Activated CD8-positive, alpha-beta T cell treated with anti-CD3 and anti-CD28 coated beads for 36 hours (primary cell): ENCODE measurements around the gene AHRR. TPM values are rescaled to one million over a fixed set of nuclear protein-coding genes. Genes with fewer than 3 reads are reported as not detected.

Experiments used
- ATAC-seq: fragments of 200-7000 bp; cut with Tn5 transposase; one replicate; pipeline ENCODE4 v1.10.0; 2021; ENCODE audit warnings: mild to moderate bottlenecking, moderate library complexity
- CTCF ChIA-PET: fragments of 350-600 bp; sonication (Branson Sonifier 250); formaldehyde crosslinking; loops from one replicate; lab custom pipeline; 2021; ENCODE audit warnings: antibody characterized with exemption; lab: Charles Lee
- POLR2A ChIA-PET: fragments of 350-600 bp; sonication (Branson Sonifier 250); formaldehyde crosslinking; loops from one replicate; lab custom pipeline; 2021; ENCODE audit warnings: antibody characterized with exemption; lab: Charles Lee
- DNase-seq: peaks from one replicate; pipeline ENCODE4 v3.0.0-alpha.2; 2020
- H3K27ac Mint-ChIP-seq: one replicate; pipeline ENCODE4 v1.8.0; 2021; ENCODE audit warnings: mild to moderate bottlenecking, mixed read lengths
- H3K27me3 Mint-ChIP-seq: one replicate; pipeline ENCODE4 v1.8.0; 2021; ENCODE audit warnings: mixed read lengths
- H3K36me3 Mint-ChIP-seq: one replicate; pipeline ENCODE4 v1.8.0; 2021; ENCODE audit warnings: low read depth, mixed read lengths
- H3K4me1 Mint-ChIP-seq: one replicate; pipeline ENCODE4 v1.8.0; 2021; ENCODE audit warnings: low read depth, mixed read lengths
- H3K4me3 Mint-ChIP-seq: one replicate; pipeline ENCODE4 v1.8.0; 2021; ENCODE audit warnings: mild to moderate bottlenecking, moderate library complexity, mixed read lengths
- H3K9me3 Mint-ChIP-seq: one replicate; pipeline ENCODE4 v1.8.0; 2021; ENCODE audit warnings: mixed read lengths
- intact Hi-C: fragments of 100-400 bp; cut with micrococcal nuclease; formaldehyde crosslinking; loops from one replicate; pipeline ENCODE4 v1.10.0; 2022
- total RNA-seq, 2 experiments: library from RNA; stranded (reverse); gene quantifications; one replicate each; pipeline ENCODE4 v1.2.3, GENCODE V29; 2021
- TF ChIP-seq, protein P1 (sequence below): fragments of 200-600 bp; IDR thresholded peaks from one replicate; pipeline ENCODE4 v1.8.0; 2022; ENCODE audit warnings: antibody characterized with exemption, mild to moderate bottlenecking

AHRR gene
- total RNA-seq, 2 experiments from 2014 or later, result 26.3 to 27.9 TPM

GRCh38 chr5:371811-372555, 50.5 kb downstream of the AHRR start:
- DNase-seq (no peak), ATAC-seq (peak; percentile 10)
- Mint-ChIP-seq H3K9me3 (no peaks in the 10 kb centered on the region), H3K27me3 (no peaks in the 10 kb centered on the region), H3K36me3 (peaks cover 48% of the 10 kb centered on the region), H3K4me1 (peaks cover 69% of the 10 kb centered on the region), H3K27ac (peak overlapping the region; percentile 82), H3K4me3 (peak overlapping the region; percentile 45)
- TF ChIP-seq, protein P1, sequence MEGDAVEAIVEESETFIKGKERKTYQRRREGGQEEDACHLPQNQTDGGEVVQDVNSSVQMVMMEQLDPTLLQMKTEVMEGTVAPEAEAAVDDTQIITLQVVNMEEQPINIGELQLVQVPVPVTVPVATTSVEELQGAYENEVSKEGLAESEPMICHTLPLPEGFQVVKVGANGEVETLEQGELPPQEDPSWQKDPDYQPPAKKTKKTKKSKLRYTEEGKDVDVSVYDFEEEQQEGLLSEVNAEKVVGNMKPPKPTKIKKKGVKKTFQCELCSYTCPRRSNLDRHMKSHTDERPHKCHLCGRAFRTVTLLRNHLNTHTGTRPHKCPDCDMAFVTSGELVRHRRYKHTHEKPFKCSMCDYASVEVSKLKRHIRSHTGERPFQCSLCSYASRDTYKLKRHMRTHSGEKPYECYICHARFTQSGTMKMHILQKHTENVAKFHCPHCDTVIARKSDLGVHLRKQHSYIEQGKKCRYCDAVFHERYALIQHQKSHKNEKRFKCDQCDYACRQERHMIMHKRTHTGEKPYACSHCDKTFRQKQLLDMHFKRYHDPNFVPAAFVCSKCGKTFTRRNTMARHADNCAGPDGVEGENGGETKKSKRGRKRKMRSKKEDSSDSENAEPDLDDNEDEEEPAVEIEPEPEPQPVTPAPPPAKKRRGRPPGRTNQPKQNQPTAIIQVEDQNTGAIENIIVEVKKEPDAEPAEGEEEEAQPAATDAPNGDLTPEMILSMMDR, result no peak
- intact Hi-C loops, result no loop called here
- POLR2A ChIA-PET, result interaction anchor here (0.6 to 4.9 kb wide), 10 partner anchors 8 to 153 kb away, joined by 3 to 37 read pairs (median 4); no protein-coding TSS in a partner anchor
- CTCF ChIA-PET, result interaction anchor here (0.5 to 1.5 kb wide), 2 partner anchors 11 to 26 kb away, joined by 3 read pairs; no protein-coding TSS in a partner anchor

DNA sequence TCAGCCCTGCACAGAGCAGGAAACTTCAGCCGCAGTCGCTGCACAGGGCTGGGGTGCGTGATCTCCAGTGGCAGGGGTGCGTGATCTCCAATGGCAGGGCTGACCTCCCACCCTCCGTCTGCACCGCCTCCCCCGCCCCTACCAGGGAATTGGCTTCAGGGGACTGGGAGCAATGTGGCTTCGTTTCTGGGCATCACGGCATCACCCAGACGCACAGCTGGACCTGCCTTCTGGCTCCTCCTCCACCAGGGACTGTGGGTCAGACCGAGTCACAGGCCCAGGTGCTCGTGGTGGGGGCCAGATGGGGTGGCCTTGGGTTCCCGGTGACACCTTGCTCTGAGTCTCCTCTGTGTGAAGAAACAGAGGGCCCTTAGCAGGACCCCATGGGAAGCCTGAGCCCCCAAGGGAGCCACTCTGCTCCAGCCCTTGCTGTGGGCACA, 51.1 kb downstream of the AHRR start:
- DNase-seq (no peak), ATAC-seq (no peak)
- H3K36me3 Mint-ChIP-seq, result peaks cover 48% of the 10 kb centered on the region
- ChIA-PET POLR2A (interaction anchor here (0.6 to 4.9 kb wide), 11 partner anchors 7 to 154 kb away, joined by 3 to 37 read pairs (median 3); no protein-coding TSS in a partner anchor), CTCF (interaction anchor here (0.7 to 1.5 kb wide), 2 partner anchors 9 to 11 kb away, joined by 3 read pairs; no protein-coding TSS in a partner anchor)
- peaks cover 75% of the 10 kb centered on the region for H3K4me1 Mint-ChIP-seq
- peak overlapping the region; percentile 45 for H3K4me3 Mint-ChIP-seq
- TF ChIP-seq, protein P1, result no peak
- no peaks in the 10 kb centered on the region for H3K27me3 Mint-ChIP-seq
- no peaks in the 10 kb centered on the region for H3K9me3 Mint-ChIP-seq
- intact Hi-C loops, result no loop called here
- H3K27ac Mint-ChIP-seq, result peak overlapping the region; percentile 82

GRCh38 chr5:372996-373709, 51.6 kb downstream of the AHRR start:
- ChIA-PET CTCF (interaction anchor here (0.7 to 1.5 kb wide), 2 partner anchors 9 to 10 kb away, joined by 3 read pairs; no protein-coding TSS in a partner anchor), POLR2A (interaction anchor here (0.6 to 4.9 kb wide), 13 partner anchors 7 to 171 kb away, joined by 3 to 37 read pairs (median 4); partner anchors contain the start of gene AHRR)
- peak overlapping the region; percentile 45 for H3K4me3 Mint-ChIP-seq
- H3K27ac Mint-ChIP-seq, result peak overlapping the region; percentile 87
- no peaks in the 10 kb centered on the region for H3K27me3 Mint-ChIP-seq
- peaks cover 50% of the 10 kb centered on the region for H3K36me3 Mint-ChIP-seq
- TF ChIP-seq, protein P1, result no peak
- peaks cover 80% of the 10 kb centered on the region for H3K4me1 Mint-ChIP-seq
- peak; percentile 7 for ATAC-seq
- DNase-seq, result peak; percentile 50
- intact Hi-C loops, result no loop called here
- H3K9me3 Mint-ChIP-seq, result no peaks in the 10 kb centered on the region

DNA sequence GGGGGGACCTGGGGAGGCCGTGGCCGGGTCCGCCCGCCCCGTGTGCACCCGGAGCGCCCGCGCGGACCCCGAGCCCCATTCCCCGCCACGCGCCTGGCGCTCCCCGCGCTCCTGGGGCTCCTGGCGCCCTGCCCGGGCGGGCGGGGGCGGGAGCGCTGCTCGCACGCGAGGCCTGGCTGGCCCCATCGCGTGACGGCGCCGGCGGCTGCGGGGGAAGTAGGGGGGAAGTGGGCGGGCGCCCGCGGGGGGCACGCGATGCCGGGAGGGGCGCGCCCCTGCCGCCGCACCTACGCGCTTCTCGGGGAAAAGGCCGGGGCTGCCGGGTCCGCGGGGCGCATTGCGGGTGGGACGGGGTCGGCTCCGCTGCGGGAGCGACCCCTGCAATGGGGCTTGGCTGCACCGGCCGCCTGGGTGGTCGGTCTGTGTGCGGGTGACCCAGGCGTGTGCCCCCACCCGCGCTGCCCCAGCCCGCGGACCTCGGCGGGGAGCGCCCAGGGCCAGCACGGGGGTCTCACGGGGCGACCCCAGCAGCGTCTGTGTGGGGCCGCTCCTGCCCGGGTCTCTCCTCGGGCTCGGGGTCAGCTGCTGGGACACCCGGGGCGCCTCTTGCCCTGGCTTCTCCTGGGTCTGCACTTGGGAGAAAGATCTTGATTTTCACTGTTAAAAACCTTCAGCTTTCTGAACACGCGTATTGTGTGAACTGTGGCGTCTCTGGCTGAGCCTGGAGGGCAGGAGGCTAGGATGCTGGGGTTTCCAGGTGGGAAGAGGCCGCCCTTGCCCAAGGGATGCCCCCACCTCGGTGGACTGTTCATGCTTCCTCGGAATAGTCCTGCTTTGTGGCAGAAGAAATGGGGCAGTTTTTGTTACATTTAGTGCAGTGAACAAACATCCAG, 52.4 kb downstream of the AHRR start:
- DNase-seq (peak; percentile 80), ATAC-seq (peak; percentile 32)
- ChIA-PET CTCF (interaction anchor here (0.9 to 1.5 kb wide), 3 partner anchors 9 to 72 kb away, joined by 3 read pairs; no protein-coding TSS in a partner anchor), POLR2A (interaction anchor here (0.6 to 4.9 kb wide), 11 partner anchors 9 to 78 kb away, joined by 3 to 24 read pairs (median 4); partner anchors contain the start of gene AHRR)
- intact Hi-C loops, result no loop called here
- TF ChIP-seq, protein P1, result no peak
- H3K36me3 Mint-ChIP-seq, result peaks cover 44% of the 10 kb centered on the region
- no peaks in the 10 kb centered on the region for H3K27me3 Mint-ChIP-seq
- H3K4me3 Mint-ChIP-seq, result peak overlapping the region; percentile 59
- peaks cover 80% of the 10 kb centered on the region for H3K4me1 Mint-ChIP-seq
- peak overlapping the region; percentile 97 for H3K27ac Mint-ChIP-seq
- peaks cover under 1% of the 10 kb centered on the region for H3K9me3 Mint-ChIP-seq
